SK-N-SH (cell line): ENCODE measurements around the gene MMD2. TPM values are rescaled to one million over a fixed set of nuclear protein-coding genes. Genes with fewer than 3 reads are reported as not detected.

Experiments
- CTCF ChIA-PET: fragments of 300-600, 350-600 bp; formaldehyde crosslinking; extraction: SDS; loops from one replicate; lab custom pipeline; 2021; lab: Yijun Ruan, JAX
- POLR2A ChIA-PET: fragments of 350-600 bp; sonication (Branson Sonifier 250); formaldehyde crosslinking; extraction: SDS; loops from one replicate; lab custom pipeline; 2020; ENCODE audit warnings: antibody characterized with exemption, inconsistent platforms; lab: Yijun Ruan, JAX
- DNase-seq: peaks from one replicate; pipeline ENCODE4 v3.0.0; 2012
- H2AFZ ChIP-seq: fragments of 200-600 bp; sonication (generic); 2 replicates; pipeline ENCODE4 v1.8.1; 2016; ENCODE audit warnings: antibody characterized with exemption, mild to moderate bottlenecking, low read depth
- H3F3A ChIP-seq: fragments of 200-600 bp; sonication (generic); replicated peaks from 2 replicates; pipeline ENCODE3; 2016; ENCODE audit warnings: antibody characterized with exemption, mild to moderate bottlenecking; ENCODE audit not compliant: insufficient read depth
- H3K27ac ChIP-seq, 2 experiments: fragments of 200-500 bp in 1 of 2; fragments of 200-600 bp in 1 of 2; sonication (Bioruptor generic) in 1 of 2; sonication (generic), shearing (Covaris generic) in 1 of 2; 2 replicates each; pipeline versions ENCODE4 v1.5.1 to v1.6.1; 2014 to 2016; ENCODE audit warnings: low read depth in 2 of 2, inconsistent platforms in 1 of 2, low read length in 1 of 2, mild to moderate bottlenecking in 1 of 2, mixed read lengths in 1 of 2
- H3K27me3 ChIP-seq: fragments of 200-600 bp; sonication (generic), shearing (Covaris generic); 2 replicates; pipeline ENCODE4 v1.6.1; 2016; ENCODE audit warnings: mixed run types; ENCODE audit not compliant: insufficient read depth
- H3K36me3 ChIP-seq, 2 experiments: fragments of 200-500 bp in 1 of 2; fragments of 200-600 bp in 1 of 2; sonication (Bioruptor generic) in 1 of 2; sonication (generic) in 1 of 2; replicated peaks in 1 of 2; 2 replicates each; pipeline versions ENCODE3 to v1.5.1; 2014 to 2016; ENCODE audit warnings: low read length in 1 of 2, mild to moderate bottlenecking in 1 of 2; ENCODE audit not compliant: insufficient read depth in 2 of 2, control insufficient read depth in 1 of 2
- H3K4me1 ChIP-seq, 2 experiments: fragments of 200-500 bp in 1 of 2; fragments of 200-600 bp in 1 of 2; sonication (Bioruptor generic) in 1 of 2; sonication (generic), shearing (Covaris generic) in 1 of 2; 2 replicates each; pipeline versions ENCODE4 v1.5.1 to v1.6.1; 2014 to 2016; ENCODE audit warnings: low read depth in 1 of 2, low read length in 1 of 2, mixed run types in 1 of 2; ENCODE audit not compliant: insufficient read depth in 2 of 2, control insufficient read depth in 1 of 2
- H3K4me2 ChIP-seq: fragments of 200-600 bp; sonication (generic), shearing (Covaris generic); 2 replicates; pipeline ENCODE4 v1.6.1; 2017; ENCODE audit warnings: mixed run types
- H3K4me3 ChIP-seq, 2 experiments: fragments of 200-500 bp in 1 of 2; fragments of 200-600 bp in 1 of 2; sonication (Bioruptor generic) in 1 of 2; sonication (generic), shearing (Covaris generic) in 1 of 2; 2 replicates each; pipeline versions ENCODE4 v1.5.1 to v1.8.1; 2014 to 2016; ENCODE audit warnings: low read depth in 2 of 2, inconsistent platforms in 1 of 2, low read length in 1 of 2, mild to moderate bottlenecking in 1 of 2, mixed read lengths in 1 of 2, moderate library complexity in 1 of 2
- H3K79me2 ChIP-seq: fragments of 200-600 bp; sonication (generic); 2 replicates; pipeline ENCODE4 v1.8.1; 2017; ENCODE audit warnings: mild to moderate bottlenecking; ENCODE audit not compliant: insufficient read depth
- H3K9ac ChIP-seq: fragments of 200-600 bp; sonication (generic); 2 replicates; pipeline ENCODE4 v1.6.1; 2017; ENCODE audit warnings: mixed run types
- H3K9me2 ChIP-seq: fragments of 200-600 bp; sonication (generic); 2 replicates; pipeline ENCODE4 v1.6.1; 2017; ENCODE audit warnings: mixed run types
- H3K9me3 ChIP-seq: fragments of 200-600 bp; sonication (generic); 2 replicates; pipeline ENCODE4 v1.6.1; 2017; ENCODE audit warnings: mixed run types, mild to moderate bottlenecking, moderate library complexity
- H4K20me1 ChIP-seq: fragments of 200-600 bp; sonication (generic); 2 replicates; pipeline ENCODE4 v1.6.1; 2017; ENCODE audit warnings: mild to moderate bottlenecking, mixed run types; ENCODE audit not compliant: insufficient read depth
- ELF1 ChIP-seq: IDR thresholded peaks from 2 replicates; pipeline ENCODE4 v1.4.0; 2012
- EP300 ChIP-seq, 2 experiments: IDR thresholded peaks; 2 replicates each; pipeline versions ENCODE4 v1.4.0 to v1.6.1; 2012; ENCODE audit warnings: borderline replicate concordance in 1 of 2, low read depth in 1 of 2, low read length in 1 of 2
- FOXJ3 ChIP-seq: sonication (generic); formaldehyde crosslinking; IDR thresholded peaks from 2 replicates; pipeline ENCODE4 v1.5.1; 2020; ENCODE audit warnings: mild to moderate bottlenecking, missing genetic modification reagents
- FOXM1 ChIP-seq: IDR thresholded peaks from 2 replicates; pipeline ENCODE4 v1.4.0; 2012; ENCODE audit warnings: low read depth, mild to moderate bottlenecking
- GATA2 ChIP-seq: sonication (generic); formaldehyde crosslinking; IDR thresholded peaks from 2 replicates; pipeline ENCODE4 v1.5.0; 2020; ENCODE audit warnings: mild to moderate bottlenecking, missing genetic modification reagents
- JUND ChIP-seq: IDR thresholded peaks from 2 replicates; pipeline ENCODE4 v1.4.0; 2012
- MEF2A ChIP-seq: IDR thresholded peaks from 2 replicates; pipeline ENCODE4 v1.4.0; 2012; ENCODE audit warnings: low read depth, borderline replicate concordance
- MXI1 ChIP-seq: IDR thresholded peaks from 2 replicates; pipeline ENCODE4 v1.6.1; 2012; ENCODE audit warnings: mild to moderate bottlenecking, low read depth, low read length, improper control_type of control experiment
- NFIC ChIP-seq: IDR thresholded peaks from 2 replicates; pipeline ENCODE4 v1.4.0; 2012; ENCODE audit warnings: borderline replicate concordance
- RAD21 ChIP-seq: IDR thresholded peaks from 2 replicates; pipeline ENCODE4 v1.6.1; 2012; ENCODE audit warnings: mild to moderate bottlenecking, low read length
- REST ChIP-seq: IDR thresholded peaks from 2 replicates; pipeline ENCODE4 v1.6.1; 2012; ENCODE audit warnings: mild to moderate bottlenecking, low read depth, low read length, moderate library complexity
- RXRA ChIP-seq: IDR thresholded peaks from 2 replicates; pipeline ENCODE4 v1.4.0; 2012; ENCODE audit warnings: low read depth, mild to moderate bottlenecking, borderline replicate concordance
- SIN3A ChIP-seq: IDR thresholded peaks from 2 replicates; pipeline ENCODE4 v1.6.1; 2012; ENCODE audit warnings: low read depth, mild to moderate bottlenecking, low read length, moderate library complexity, borderline replicate concordance
- TAF1 ChIP-seq: IDR thresholded peaks from 2 replicates; pipeline ENCODE4 v1.6.1; 2012; ENCODE audit warnings: low read depth, mild to moderate bottlenecking, low read length, moderate library complexity, borderline replicate concordance
- TCF12 ChIP-seq: IDR thresholded peaks from 2 replicates; pipeline ENCODE4 v1.4.0; 2012
- TEAD4 ChIP-seq: IDR thresholded peaks from 2 replicates; pipeline ENCODE4 v1.4.0; 2012; ENCODE audit warnings: mild to moderate bottlenecking, borderline replicate concordance; ENCODE audit not compliant: insufficient read depth
- YY1 ChIP-seq: IDR thresholded peaks from 2 replicates; pipeline ENCODE4 v1.4.0; 2012; ENCODE audit warnings: low read depth, mild to moderate bottlenecking
- WGBS: methylation state at CpG from one replicate; pipeline ENCODE4 v1.1.6; 2017; ENCODE audit warnings: low lambda C conversion rate; 5-methylcytosine and 5-hydroxymethylcytosine counted together
- polyA plus RNA-seq, 3 experiments: library from polyadenylated mRNA; depleted of rRNA; stranded (reverse); fragments of >200 nt; gene quantifications; 2 replicates each; pipeline ENCODE4 v1.2.3, GENCODE V29; 2012
- TF ChIP-seq, protein P1 (sequence below): IDR thresholded peaks from 2 replicates; pipeline ENCODE4 v1.4.0; 2012; ENCODE audit warnings: low read depth, borderline replicate concordance
- TF ChIP-seq, protein P2 (sequence below): IDR thresholded peaks from 2 replicates; pipeline ENCODE4; 2012

The MMD2 gene
- polyA plus RNA-seq, 1 of the 3 experiments (the other 2 are of a cell fraction), result not detected

- 64% methylated on average over 11 of the region's 11 CpGs for WGBS
- Histone ChIP-seq H3F3A (no peaks in the 10 kb centered on the region), H3K9me3 (no peaks in the 10 kb centered on the region), H3K36me3 (no peaks in the 10 kb centered on the region), H3K4me1 (no peaks in the 10 kb centered on the region), H2AFZ (no peak overlapping the region), H3K9me2 (no peaks in the 10 kb centered on the region), H3K4me3 (no peak overlapping the region), H4K20me1 (no peaks in the 10 kb centered on the region), H3K27ac (no peak overlapping the region), H3K9ac (no peak overlapping the region), H3K4me2 (no peak overlapping the region), H3K79me2 (no peaks in the 10 kb centered on the region), H3K27me3 (peaks cover 23% of the 10 kb centered on the region; the same call in 1 of the 2 replicates)
- ChIA-PET POLR2A (no interaction called here), CTCF (interaction anchor here (1.1 to 4.4 kb wide), 6 partner anchors 9 to 134 kb away, joined by 3 to 28 read pairs (median 4); partner anchors contain the start of gene RADIL)
- DNase-seq, result no peak
- TF ChIP-seq ELF1 (no peak), RXRA (no peak), FOXJ3 (CRISPR knock-in tag) (no peak), GATA2 (no peak), JUND (no peak), SIN3A (no peak), RAD21 (no peak), TCF12 (no peak), TAF1 (no peak), NFIC (no peak), REST (no peak), MXI1 (no peak), TEAD4 (no peak), EP300 (IDR thresholded peaks at IDR 0.05; ENCODE audit: borderline replicate concordance in 1 of 2, low read depth in 1 of 2, low read length in 1 of 2) (no peak), FOXM1 (no peak), MEF2A (no peak), YY1 (no peak)
- TF ChIP-seq, protein P1, sequence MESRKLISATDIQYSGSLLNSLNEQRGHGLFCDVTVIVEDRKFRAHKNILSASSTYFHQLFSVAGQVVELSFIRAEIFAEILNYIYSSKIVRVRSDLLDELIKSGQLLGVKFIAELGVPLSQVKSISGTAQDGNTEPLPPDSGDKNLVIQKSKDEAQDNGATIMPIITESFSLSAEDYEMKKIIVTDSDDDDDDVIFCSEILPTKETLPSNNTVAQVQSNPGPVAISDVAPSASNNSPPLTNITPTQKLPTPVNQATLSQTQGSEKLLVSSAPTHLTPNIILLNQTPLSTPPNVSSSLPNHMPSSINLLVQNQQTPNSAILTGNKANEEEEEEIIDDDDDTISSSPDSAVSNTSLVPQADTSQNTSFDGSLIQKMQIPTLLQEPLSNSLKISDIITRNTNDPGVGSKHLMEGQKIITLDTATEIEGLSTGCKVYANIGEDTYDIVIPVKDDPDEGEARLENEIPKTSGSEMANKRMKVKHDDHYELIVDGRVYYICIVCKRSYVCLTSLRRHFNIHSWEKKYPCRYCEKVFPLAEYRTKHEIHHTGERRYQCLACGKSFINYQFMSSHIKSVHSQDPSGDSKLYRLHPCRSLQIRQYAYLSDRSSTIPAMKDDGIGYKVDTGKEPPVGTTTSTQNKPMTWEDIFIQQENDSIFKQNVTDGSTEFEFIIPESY, result no peak
- TF ChIP-seq, protein P2, sequence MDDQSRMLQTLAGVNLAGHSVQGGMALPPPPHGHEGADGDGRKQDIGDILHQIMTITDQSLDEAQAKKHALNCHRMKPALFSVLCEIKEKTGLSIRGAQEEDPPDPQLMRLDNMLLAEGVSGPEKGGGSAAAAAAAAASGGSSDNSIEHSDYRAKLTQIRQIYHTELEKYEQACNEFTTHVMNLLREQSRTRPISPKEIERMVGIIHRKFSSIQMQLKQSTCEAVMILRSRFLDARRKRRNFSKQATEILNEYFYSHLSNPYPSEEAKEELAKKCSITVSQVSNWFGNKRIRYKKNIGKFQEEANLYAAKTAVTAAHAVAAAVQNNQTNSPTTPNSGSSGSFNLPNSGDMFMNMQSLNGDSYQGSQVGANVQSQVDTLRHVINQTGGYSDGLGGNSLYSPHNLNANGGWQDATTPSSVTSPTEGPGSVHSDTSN, result no peak
Observed at GRCh38 chr7:4964506-4964905, 5.5 kb upstream of the MMD2 start.
